ENCODE data around the gene GP1BA.
A peak's percentile ranks its signal among the peaks of the same experiment; 100 is the strongest.

Gene GP1BA

GRCh38 chr17:4944554-4945175 lies 12.6 kb downstream of the GP1BA start:
- no peak for TF ChIP-seq CTCF (IDR thresholded peaks at IDR 0.05; ENCODE audit: insufficient read depth, low read depth, low read length, missing control alignments)
- peak; percentile 75 for DNase-seq (ENCODE audit: low read depth)
- H3K4me3 ChIP-seq (ENCODE audit: low read depth, low read length) = peak overlapping the region; percentile 81

- no peak for TF ChIP-seq CTCF (IDR thresholded peaks at IDR 0.05; ENCODE audit: insufficient read depth, low read depth, low read length, missing control alignments)
- DNase-seq (ENCODE audit: low read depth) = peak; percentile 91
These were observed 13.3 kb downstream of the GP1BA start for GRCh38 chr17:4945176-4945943.

GRCh38 chr17:4945944-4946280 lies 13.8 kb downstream of the GP1BA start:
- H3K4me3 ChIP-seq (ENCODE audit: low read depth, low read length) = peak overlapping the region; percentile 81
- DNase-seq (ENCODE audit: low read depth) = no peak
- no peak for TF ChIP-seq CTCF (IDR thresholded peaks at IDR 0.05; ENCODE audit: insufficient read depth, low read depth, low read length, missing control alignments)

More at GRCh38 chr17:4945176-4945943, 13.3 kb downstream of the GP1BA start:
- H3K4me3 ChIP-seq (ENCODE audit: low read depth, low read length) = peak overlapping the region; percentile 81

GRCh38 chr17:4946312-4946976 lies 14.4 kb downstream of the GP1BA start:
- DNase-seq (ENCODE audit: low read depth) = peak; percentile 58
- peak overlapping the region; percentile 81 for H3K4me3 ChIP-seq (ENCODE audit: low read depth, low read length)
- TF ChIP-seq CTCF (IDR thresholded peaks at IDR 0.05; ENCODE audit: insufficient read depth, low read depth, low read length, missing control alignments) = no peak

GRCh38 chr17:4947010-4947410 lies 14.9 kb downstream of the GP1BA start:
- no peak for DNase-seq (ENCODE audit: low read depth)
- no peak for TF ChIP-seq CTCF (IDR thresholded peaks at IDR 0.05; ENCODE audit: insufficient read depth, low read depth, low read length, missing control alignments)
- H3K4me3 ChIP-seq (ENCODE audit: low read depth, low read length) = peak overlapping the region; percentile 81

- TF ChIP-seq CTCF (IDR thresholded peaks at IDR 0.05; ENCODE audit: insufficient read depth, low read depth, low read length, missing control alignments) = no peak
- H3K4me3 ChIP-seq (ENCODE audit: low read depth, low read length) = peak overlapping the region; percentile 81
- DNase-seq (ENCODE audit: low read depth) = peak; percentile 92
These were observed 15.5 kb downstream of the GP1BA start for GRCh38 chr17:4947411-4948165.
